ENCODE results near the gene YPEL5. TPM values are rescaled to one million over a fixed set of nuclear protein-coding genes. Genes with fewer than 3 reads are reported as not detected.
A peak's percentile ranks its signal among the peaks of the same experiment; 100 is the strongest.

Gene YPEL5
- total and polyA plus RNA-seq, 2 experiments from 2014 or later = 94.4 to 98.3 TPM

- no peaks in the 10 kb centered on the region for H4K20me1 ChIP-seq (ENCODE audit: insufficient read depth, poor library complexity, severe bottlenecking)
- WGBS (ENCODE audit: low lambda C conversion rate, missing lambda C conversion rate) = 92% methylated on average over 1 of the region's 1 CpG
Measured at GRCh38 chr2:30172627-30173026, 25.8 kb downstream of the YPEL5 start.

GRCh38 chr2:30177440-30177839 is 30.6 kb downstream of the YPEL5 start:
- 94% methylated on average over 3 of the region's 3 CpGs for WGBS (ENCODE audit: low lambda C conversion rate, missing lambda C conversion rate)
- Histone ChIP-seq H3K9me3 (ENCODE audit: low read depth) (no peaks in the 10 kb centered on the region), H3K4me3 (no peak overlapping the region), H2AFZ (no peak overlapping the region), H3K4me2 (no peak overlapping the region), H3K27ac (peak overlapping the region; percentile 72), H3K27me3 (no peaks in the 10 kb centered on the region), H3K9me2 (replicated peaks; ENCODE audit: insufficient read depth) (no peaks in the 10 kb centered on the region), H3K4me1 (ENCODE audit: insufficient read depth) (no peaks in the 10 kb centered on the region), H4K20me1 (ENCODE audit: insufficient read depth, poor library complexity, severe bottlenecking) (no peaks in the 10 kb centered on the region), H3K79me2 (no peaks in the 10 kb centered on the region), H3K36me3 (replicated peaks; ENCODE audit: insufficient read depth, low read depth) (no peaks in the 10 kb centered on the region)
- TF ChIP-seq CTCF (IDR thresholded peaks at IDR 0.05; ENCODE audit: poor library complexity) = no peak
- no peak for TF ChIP-seq EZH2phosphoT487 (IDR thresholded peaks at IDR 0.05; ENCODE audit: low read depth, severe bottlenecking, unreplicated experiment)
- no peak for TF ChIP-seq EZH2 (IDR thresholded peaks at IDR 0.05; ENCODE audit: borderline replicate concordance)
- no peak for DNase-seq (ENCODE audit: low spot score)

More at GRCh38 chr2:30172627-30173026, 25.8 kb downstream of the YPEL5 start:
- Histone ChIP-seq H3K4me3 (no peak overlapping the region), H3K9me3 (ENCODE audit: low read depth) (no peaks in the 10 kb centered on the region), H3K79me2 (no peaks in the 10 kb centered on the region), H3K9me2 (replicated peaks; ENCODE audit: insufficient read depth) (no peaks in the 10 kb centered on the region), H3K27ac (no peak overlapping the region), H3K4me2 (no peak overlapping the region), H3K36me3 (replicated peaks; ENCODE audit: insufficient read depth, low read depth) (no peaks in the 10 kb centered on the region), H3K27me3 (no peaks in the 10 kb centered on the region), H2AFZ (no peak overlapping the region), H3K4me1 (ENCODE audit: insufficient read depth) (no peaks in the 10 kb centered on the region)
- no peak for TF ChIP-seq EZH2 (IDR thresholded peaks at IDR 0.05; ENCODE audit: borderline replicate concordance)
- TF ChIP-seq EZH2phosphoT487 (IDR thresholded peaks at IDR 0.05; ENCODE audit: low read depth, severe bottlenecking, unreplicated experiment) = no peak
- no peak for TF ChIP-seq CTCF (IDR thresholded peaks at IDR 0.05; ENCODE audit: poor library complexity)
- DNase-seq (ENCODE audit: low spot score) = no peak

- Histone ChIP-seq H3K4me1 (ENCODE audit: insufficient read depth) (no peaks in the 10 kb centered on the region), H3K9me2 (replicated peaks; ENCODE audit: insufficient read depth) (no peaks in the 10 kb centered on the region), H3K27me3 (no peaks in the 10 kb centered on the region), H3K36me3 (replicated peaks; ENCODE audit: insufficient read depth, low read depth) (no peaks in the 10 kb centered on the region), H3K9me3 (ENCODE audit: low read depth) (no peaks in the 10 kb centered on the region), H4K20me1 (ENCODE audit: insufficient read depth, poor library complexity, severe bottlenecking) (no peaks in the 10 kb centered on the region), H3K27ac (peak overlapping the region; percentile 72), H3K4me3 (no peak overlapping the region), H3K79me2 (no peaks in the 10 kb centered on the region), H3K4me2 (no peak overlapping the region), H2AFZ (no peak overlapping the region)
- DNase-seq (ENCODE audit: low spot score) = no peak
- 89% methylated on average over 4 of the region's 4 CpGs for WGBS (ENCODE audit: low lambda C conversion rate, missing lambda C conversion rate)
- TF ChIP-seq EZH2phosphoT487 (IDR thresholded peaks at IDR 0.05; ENCODE audit: low read depth, severe bottlenecking, unreplicated experiment) (no peak), CTCF (IDR thresholded peaks at IDR 0.05; ENCODE audit: poor library complexity) (no peak), EZH2 (IDR thresholded peaks at IDR 0.05; ENCODE audit: borderline replicate concordance) (no peak)
Measured at GRCh38 chr2:30177956-30178355, 31.1 kb downstream of the YPEL5 start.

All from hepatocyte (in vitro differentiated cells).